RWPE2 (cell line): ENCODE data around the gene KRTAP1-4.

Source experiments
- ATAC-seq: fragments of 200-7000 bp; cut with Tn5 transposase; 3 replicates; pipeline ENCODE4 v1.9.1; 2021; ENCODE audit warnings: low read depth
- DNase-seq: peaks from one replicate; pipeline ENCODE4 v3.0.0-alpha.2; 2020; ENCODE audit warnings: low spot score
- H3K27ac ChIP-seq: fragments of 450-650 bp; 2 replicates; pipeline ENCODE4 v1.5.1; 2017; ENCODE audit warnings: mild to moderate bottlenecking; ENCODE audit not compliant: poor library complexity, severe bottlenecking
- H3K27me3 ChIP-seq: fragments of 250-450 bp; sonication (Bioruptor Pico); 2 replicates; pipeline ENCODE4 v1.5.1; 2021; ENCODE audit warnings: mild to moderate bottlenecking, moderate library complexity; ENCODE audit not compliant: insufficient read depth, poor library complexity, severe bottlenecking
- H3K36me3 ChIP-seq: fragments of 250-450 bp; sonication (Bioruptor Pico); 2 replicates; pipeline ENCODE4 v1.5.1; 2020; ENCODE audit warnings: low read depth, mild to moderate bottlenecking, moderate library complexity
- H3K4me1 ChIP-seq: fragments of 250-450 bp; sonication (Bioruptor Pico); 2 replicates; pipeline ENCODE4 v1.5.1; 2021; ENCODE audit warnings: mild to moderate bottlenecking, moderate library complexity; ENCODE audit not compliant: insufficient read depth, poor library complexity, severe bottlenecking
- H3K4me3 ChIP-seq: fragments of 250-450 bp; sonication (Bioruptor Pico); 2 replicates; pipeline ENCODE4 v1.5.1; 2021; ENCODE audit warnings: mild to moderate bottlenecking, moderate library complexity; ENCODE audit not compliant: severe bottlenecking
- H3K9me3 ChIP-seq: fragments of 250-450 bp; sonication (Bioruptor Pico); 2 replicates; pipeline ENCODE4 v1.5.1; 2021; ENCODE audit warnings: mild to moderate bottlenecking, moderate library complexity; ENCODE audit not compliant: severe bottlenecking
- CTCF ChIP-seq: fragments of 450-650 bp; IDR thresholded peaks from one replicate; pipeline ENCODE4 v1.5.1; 2017; ENCODE audit warnings: mild to moderate bottlenecking, moderate library complexity; ENCODE audit not compliant: poor library complexity, severe bottlenecking

The KRTAP1-4 gene

GRCh38 chr17:41026715-41027471, 3.1 kb downstream of the KRTAP1-4 start, which contains the start of gene KRTAP1-5:
Gene KRTAP1-5, minus strand, starts transcription at chr17:41027208. Its CDS starts 53 bp downstream, at chr17:41027155.
- H3K4me1 ChIP-seq = peaks cover 9% of the 10 kb centered on the region
- H3K27me3 ChIP-seq = no peaks in the 10 kb centered on the region
- H3K27ac ChIP-seq = peak within 1 kb of the TSS; percentile 1
- DNase-seq (no peak), ATAC-seq (peak; percentile 68)
- H3K9me3 ChIP-seq = no peaks in the 10 kb centered on the region
- H3K4me3 ChIP-seq = no peak within 1 kb of the TSS
- H3K36me3 ChIP-seq = no peaks in the 10 kb centered on the region
- TF ChIP-seq CTCF = no peak

- Histone ChIP-seq H3K27me3 (no peaks in the 10 kb centered on the region), H3K36me3 (no peaks in the 10 kb centered on the region), H3K4me3 (no peak overlapping the region), H3K4me1 (peaks cover 9% of the 10 kb centered on the region), H3K9me3 (no peaks in the 10 kb centered on the region), H3K27ac (no peak overlapping the region)
- ATAC-seq = no peak
- no peak for DNase-seq
- TF ChIP-seq CTCF = no peak
These were observed 5.3 kb downstream of the KRTAP1-4 start for GRCh38 chr17:41024697-41025096.

DNA sequence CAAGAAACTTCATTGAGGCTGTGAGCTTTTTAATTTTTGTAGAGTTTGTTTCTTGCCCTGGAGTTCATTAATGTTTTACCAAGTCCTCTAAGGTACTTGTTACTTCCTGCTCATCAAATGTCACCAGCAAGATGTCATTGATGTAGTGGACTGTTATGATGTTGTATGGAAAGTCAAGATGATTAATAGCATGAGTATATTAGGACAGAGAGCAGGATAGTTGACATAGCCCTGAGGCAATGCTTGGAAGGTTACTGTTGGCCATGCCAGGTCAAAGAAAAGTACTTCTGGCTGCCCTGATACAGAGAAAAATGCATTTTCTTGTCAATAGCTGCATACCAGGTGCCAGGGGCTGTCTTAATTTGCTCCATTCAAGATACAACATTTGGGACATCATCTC, 9.7 kb downstream of the KRTAP1-4 start:
- no peak for ATAC-seq

GRCh38 chr17:41019415-41019814, 10.6 kb downstream of the KRTAP1-4 start:
- Histone ChIP-seq H3K4me3 (no peak overlapping the region), H3K4me1 (no peaks in the 10 kb centered on the region), H3K27me3 (no peaks in the 10 kb centered on the region), H3K36me3 (no peaks in the 10 kb centered on the region), H3K9me3 (no peaks in the 10 kb centered on the region), H3K27ac (no peak overlapping the region)
- no peak for TF ChIP-seq CTCF
- no peak for DNase-seq
- no peak for ATAC-seq

More for the DNA sequence above, 9.7 kb downstream of the KRTAP1-4 start:
- no peak overlapping the region for H3K4me3 ChIP-seq
- DNase-seq = no peak
- no peak for TF ChIP-seq CTCF
- H3K27me3 ChIP-seq = no peaks in the 10 kb centered on the region
- H3K27ac ChIP-seq = no peak overlapping the region
- no peaks in the 10 kb centered on the region for H3K36me3 ChIP-seq
- H3K9me3 ChIP-seq = no peaks in the 10 kb centered on the region
- no peaks in the 10 kb centered on the region for H3K4me1 ChIP-seq

GRCh38 chr17:41018541-41018940, 11.5 kb downstream of the KRTAP1-4 start:
- no peak for ATAC-seq
- Histone ChIP-seq H3K36me3 (no peaks in the 10 kb centered on the region), H3K27ac (no peak overlapping the region), H3K27me3 (no peaks in the 10 kb centered on the region), H3K4me3 (no peak overlapping the region), H3K4me1 (peaks cover 3% of the 10 kb centered on the region), H3K9me3 (no peaks in the 10 kb centered on the region)
- DNase-seq = no peak
- no peak for TF ChIP-seq CTCF
